ENCODE measurements around the gene SLC6A6.
A peak's percentile ranks its signal among the peaks of the same experiment; 100 is the strongest.

Gene SLC6A6

GRCh38 chr3:14370720-14371572 lies 31.5 kb upstream of the SLC6A6 start:
- DNase-seq (ENCODE audit: low read depth, low spot score) = no peak

DNA sequence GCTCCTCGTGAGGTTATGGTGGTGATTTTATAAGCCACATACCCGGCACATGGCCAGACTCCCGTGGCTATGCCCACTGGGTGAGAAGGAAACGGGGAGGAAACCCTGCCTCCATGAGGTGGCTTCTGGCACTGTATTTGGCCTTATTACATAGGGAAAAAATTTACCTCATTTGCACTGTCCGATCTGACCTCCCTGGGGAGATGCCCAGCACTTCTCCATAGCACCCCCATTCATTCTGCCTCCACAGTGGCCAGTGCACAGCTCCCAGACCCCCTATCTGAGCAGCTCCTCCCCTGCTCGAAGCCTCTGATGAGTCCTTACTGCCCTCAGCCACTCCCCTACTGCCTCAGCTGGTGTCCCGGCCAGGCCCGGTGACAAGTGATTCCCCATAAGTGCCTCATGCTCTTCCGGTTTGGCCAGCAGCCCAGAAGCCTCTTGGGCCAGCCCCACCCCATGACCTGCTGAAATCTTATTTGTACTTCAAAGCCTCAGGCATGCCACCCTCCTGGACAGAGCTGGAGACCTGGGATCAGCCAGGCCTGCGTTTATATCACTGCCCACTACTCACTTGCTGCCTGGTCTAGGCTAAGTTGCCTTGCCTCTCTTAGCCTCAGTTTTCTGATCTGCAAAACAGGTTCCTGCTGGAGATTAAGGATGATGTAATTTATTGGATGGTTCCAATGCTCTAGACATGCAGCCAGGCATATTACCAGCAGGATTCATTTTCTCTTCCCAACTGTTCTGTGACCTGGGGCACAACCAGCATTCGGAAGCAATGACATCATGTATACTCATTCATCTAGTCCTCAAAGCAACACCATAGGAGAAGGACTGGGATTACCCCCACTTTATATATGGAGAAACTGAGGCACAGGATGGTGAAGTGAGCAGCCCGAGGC lies 30.6 kb upstream of the SLC6A6 start:
- no peak overlapping the region for H3K4me3 ChIP-seq (ENCODE audit: low read length)
- DNase-seq (ENCODE audit: low read depth, low spot score) = no peak

More at GRCh38 chr3:14370720-14371572, 31.5 kb upstream of the SLC6A6 start:
- no peak overlapping the region for H3K4me3 ChIP-seq (ENCODE audit: low read length)

DNA sequence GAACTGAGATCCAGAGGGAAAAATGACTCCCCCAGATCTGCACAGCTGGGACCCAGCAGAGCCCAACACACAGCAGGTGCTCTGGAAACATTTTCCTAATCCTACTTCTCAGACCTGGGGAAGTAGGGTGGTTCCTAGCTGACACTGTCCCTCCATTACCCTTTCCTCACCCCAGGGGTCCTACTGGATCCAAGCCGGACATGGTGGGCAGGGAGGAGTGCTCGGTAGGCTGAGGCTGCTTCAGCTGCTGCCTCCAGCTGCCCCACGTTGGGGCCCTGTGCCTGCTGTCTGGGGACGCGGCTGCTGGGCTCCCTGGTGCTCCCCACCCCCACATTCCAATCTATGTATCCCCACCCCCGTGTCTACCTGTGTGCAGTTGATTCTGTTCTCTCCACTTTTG lies 29.8 kb upstream of the SLC6A6 start:
- no peak for DNase-seq (ENCODE audit: low read depth, low spot score)
- H3K4me3 ChIP-seq (ENCODE audit: low read length) = no peak overlapping the region

GRCh38 chr3:14373753-14374376 lies 28.5 kb upstream of the SLC6A6 start:
- DNase-seq (ENCODE audit: low read depth, low spot score) = no peak
- no peak overlapping the region for H3K4me3 ChIP-seq (ENCODE audit: low read length)

DNA sequence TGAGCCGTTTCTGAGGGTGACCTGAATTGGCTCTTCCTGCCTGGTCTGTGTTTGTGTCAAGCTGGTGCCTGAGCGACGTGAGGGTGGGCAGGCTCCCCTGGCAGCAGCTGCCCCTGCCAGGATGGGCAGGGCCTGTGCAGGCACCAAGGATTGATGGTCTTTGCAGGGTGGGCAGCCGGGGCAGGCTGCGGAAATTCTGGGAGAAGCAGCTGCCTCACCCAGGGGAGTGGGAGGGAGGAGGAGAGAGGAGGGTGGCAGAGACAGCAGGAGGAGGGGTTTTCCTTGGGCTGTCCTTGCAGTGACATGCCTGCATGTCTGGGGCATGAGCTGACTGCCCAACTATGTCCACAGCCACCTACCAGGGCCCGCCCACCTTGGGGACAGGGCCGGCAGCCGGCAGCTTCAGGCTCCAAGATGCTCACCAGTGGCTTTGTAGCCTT lies 27.9 kb upstream of the SLC6A6 start:
- no peak for DNase-seq (ENCODE audit: low read depth, low spot score)
- no peak overlapping the region for H3K4me3 ChIP-seq (ENCODE audit: low read length)

DNA sequence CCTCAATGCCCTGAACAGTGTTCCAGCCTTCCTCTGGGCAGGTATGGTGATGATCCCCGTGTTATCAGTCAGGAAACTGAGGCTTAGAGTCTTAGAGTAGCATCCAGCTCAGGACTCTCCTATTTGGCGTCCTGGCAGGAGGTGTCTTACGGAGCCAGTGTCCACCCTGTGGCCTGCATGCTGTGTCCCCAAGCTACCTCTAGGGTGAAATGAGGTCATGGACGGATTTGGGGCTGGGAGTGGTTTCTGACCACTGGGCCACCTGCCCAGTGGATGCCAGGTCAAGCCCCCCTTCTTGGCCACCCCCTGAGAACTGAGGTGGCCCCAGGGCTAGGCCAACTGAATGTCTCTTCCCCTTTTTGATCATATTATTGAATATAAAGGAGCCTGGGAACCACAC lies 27.2 kb upstream of the SLC6A6 start:
- H3K4me3 ChIP-seq (ENCODE audit: low read length) = no peak overlapping the region
- DNase-seq (ENCODE audit: low read depth, low spot score) = no peak

DNA sequence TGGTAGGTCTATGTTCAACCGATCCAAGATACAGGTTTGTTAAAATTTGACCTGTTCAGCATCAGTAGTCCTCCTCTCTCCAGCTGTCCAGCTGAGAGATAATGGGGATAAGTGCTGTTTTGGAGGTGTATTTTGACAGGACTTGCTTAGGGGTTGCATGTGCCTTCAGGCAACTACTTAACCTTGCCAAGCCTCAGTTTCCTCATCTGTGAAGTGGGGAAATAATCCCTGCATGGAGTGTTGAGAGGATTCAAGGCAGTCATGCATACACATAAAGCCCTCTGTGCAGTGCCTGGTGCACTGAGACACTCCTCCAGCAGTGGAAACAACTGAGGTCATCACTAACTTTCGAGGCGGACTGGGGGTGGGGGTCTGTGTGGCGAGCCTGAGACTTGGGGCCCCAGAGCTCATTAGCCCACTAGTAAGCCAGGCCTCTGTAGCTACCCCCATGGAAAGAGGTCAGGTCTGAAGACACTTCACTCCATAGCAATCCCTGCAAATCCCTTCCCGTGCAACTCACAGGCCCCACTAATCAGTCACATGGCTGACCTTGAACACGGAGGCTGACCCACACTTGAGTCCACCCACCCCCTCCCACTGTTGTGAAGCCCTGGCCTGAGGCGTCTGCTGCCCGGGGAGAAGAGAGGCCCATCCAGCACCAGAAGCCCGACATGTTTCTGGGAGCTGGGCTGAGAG lies 25.9 kb upstream of the SLC6A6 start:
- DNase-seq (ENCODE audit: low read depth, low spot score) = no peak
- H3K4me3 ChIP-seq (ENCODE audit: low read length) = no peak overlapping the region

- no peak overlapping the region for H3K4me3 ChIP-seq (ENCODE audit: low read length)
- no peak for DNase-seq (ENCODE audit: low read depth, low spot score)
Measured at GRCh38 chr3:14377044-14377837, 25.2 kb upstream of the SLC6A6 start.

GRCh38 chr3:14377838-14378169 lies 24.6 kb upstream of the SLC6A6 start:
- no peak overlapping the region for H3K4me3 ChIP-seq (ENCODE audit: low read length)
- peak; percentile 70 for DNase-seq (ENCODE audit: low read depth, low spot score)

GRCh38 chr3:14378415-14378814 lies 24.0 kb upstream of the SLC6A6 start:
- no peak for DNase-seq (ENCODE audit: low read depth, low spot score)
- H3K4me3 ChIP-seq (ENCODE audit: low read length) = no peak overlapping the region

- no peak for DNase-seq (ENCODE audit: low read depth, low spot score)
Measured at GRCh38 chr3:14379843-14380242, 22.6 kb upstream of the SLC6A6 start.

DNA sequence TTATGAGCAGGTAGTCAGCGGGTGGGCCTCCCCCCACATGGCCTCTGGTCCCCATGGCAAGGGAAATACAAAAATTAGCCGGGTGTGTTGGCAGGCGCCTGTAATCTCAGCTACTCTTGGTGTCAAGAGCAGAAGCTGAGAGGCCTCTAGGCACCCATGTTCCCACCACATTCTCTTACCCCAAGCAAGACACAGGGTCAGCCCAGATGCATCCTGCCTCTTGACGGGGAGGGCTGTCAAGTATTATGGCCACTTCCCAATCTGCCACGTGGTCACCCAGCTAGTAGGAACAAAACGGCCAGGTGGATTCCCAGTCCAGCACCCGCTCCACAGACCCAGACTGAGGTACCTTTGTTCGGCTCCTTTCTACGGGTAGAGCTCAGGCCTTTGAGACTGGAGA lies 16.2 kb upstream of the SLC6A6 start:
- no peak overlapping the region for H3K4me3 ChIP-seq (ENCODE audit: low read length)
- no peak for DNase-seq (ENCODE audit: low read depth, low spot score)

More at GRCh38 chr3:14379843-14380242, 22.6 kb upstream of the SLC6A6 start:
- no peak overlapping the region for H3K4me3 ChIP-seq (ENCODE audit: low read length)

DNA sequence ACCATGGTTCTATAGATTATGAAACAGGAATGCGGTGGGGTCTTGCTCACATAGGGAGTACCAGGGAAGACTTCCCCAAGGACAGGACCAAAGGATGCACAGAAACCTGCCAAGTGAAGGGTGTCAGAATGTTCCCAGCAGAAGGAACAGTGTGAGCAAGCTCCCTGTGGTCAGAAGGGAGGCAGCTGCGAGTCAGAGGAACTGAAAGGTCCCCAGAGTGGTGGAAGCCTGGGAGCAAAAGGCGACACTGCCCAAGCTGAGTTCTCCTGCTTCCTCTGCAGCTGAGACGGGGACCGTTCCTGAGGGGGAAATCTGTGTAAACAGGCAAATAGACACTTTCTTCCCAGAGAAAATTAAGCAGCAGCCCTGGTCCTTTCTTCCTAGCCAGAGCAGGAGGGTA lies 14.2 kb upstream of the SLC6A6 start:
- H3K4me3 ChIP-seq (ENCODE audit: low read length) = no peak overlapping the region
- DNase-seq (ENCODE audit: low read depth, low spot score) = no peak

DNA sequence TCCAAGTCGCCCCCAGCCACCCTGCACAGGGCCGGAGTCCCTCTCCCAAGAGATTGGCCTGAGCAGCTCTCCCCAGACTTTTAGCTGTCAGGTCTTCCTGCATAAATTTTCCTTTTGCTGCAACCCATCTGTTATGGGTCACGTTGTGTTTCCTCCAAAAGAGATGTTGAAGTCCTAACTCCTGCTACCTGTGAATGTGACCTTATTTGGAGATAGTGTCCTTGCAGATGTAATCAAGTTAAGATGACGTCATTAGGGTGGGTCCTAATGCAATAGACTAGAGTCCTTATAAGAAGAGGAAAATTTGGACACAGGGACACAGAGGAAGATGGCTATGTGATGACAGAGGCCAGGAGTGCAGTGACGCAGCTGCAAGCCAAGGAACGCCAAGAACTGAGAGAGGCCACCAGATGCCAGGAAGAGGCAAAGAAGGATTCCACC lies 13.2 kb upstream of the SLC6A6 start:
- no peak for DNase-seq (ENCODE audit: low read depth, low spot score)
- no peak overlapping the region for H3K4me3 ChIP-seq (ENCODE audit: low read length)

GRCh38 chr3:14389716-14390115 lies 12.7 kb upstream of the SLC6A6 start:
- no peak for DNase-seq (ENCODE audit: low read depth, low spot score)
- no peak overlapping the region for H3K4me3 ChIP-seq (ENCODE audit: low read length)

GRCh38 chr3:14391033-14391432 lies 11.4 kb upstream of the SLC6A6 start:
- H3K4me3 ChIP-seq (ENCODE audit: low read length) = no peak overlapping the region
- DNase-seq (ENCODE audit: low read depth, low spot score) = no peak

- DNase-seq (ENCODE audit: low read depth, low spot score) = no peak
- H3K4me3 ChIP-seq (ENCODE audit: low read length) = no peak overlapping the region
Measured at GRCh38 chr3:14392231-14392630, 10.2 kb upstream of the SLC6A6 start.

DNA sequence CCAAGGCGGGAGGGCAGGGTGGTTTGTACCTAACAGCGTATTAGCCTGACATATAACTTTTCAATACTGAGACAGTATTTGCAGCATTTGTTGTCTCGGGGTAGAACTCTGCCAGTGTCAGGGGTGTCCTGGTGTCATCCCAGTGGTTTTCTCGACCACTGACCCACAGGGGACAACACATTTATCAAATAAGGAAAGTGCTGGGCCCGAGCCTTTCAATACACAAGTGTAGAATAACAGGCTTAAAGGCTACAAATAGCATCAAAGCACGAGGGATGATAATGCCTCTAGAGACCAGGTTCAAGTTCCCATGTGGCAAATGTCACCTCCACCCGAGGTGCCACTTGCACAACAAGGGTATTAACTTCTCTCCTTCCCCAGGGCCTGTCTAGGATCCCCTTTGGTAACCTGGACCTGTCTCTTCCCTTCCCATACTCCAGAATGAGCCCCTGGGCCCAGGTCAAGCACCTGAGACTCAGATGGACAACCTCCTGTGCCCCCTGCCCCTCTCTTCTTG lies 9.5 kb upstream of the SLC6A6 start:
- no peak overlapping the region for H3K4me3 ChIP-seq (ENCODE audit: low read length)
- DNase-seq (ENCODE audit: low read depth, low spot score) = no peak
